Peyer's patch (tissue), 4 donors: Measurements from ENCODE around the gene ANP32E. TPM values are rescaled to one million over a fixed set of nuclear protein-coding genes. Genes with fewer than 3 reads are reported as not detected.

ENCODE experiments used
- DNase-seq, 3 donors: peaks; one replicate each; pipeline ENCODE4 v3.0.0-alpha.2; 2017 to 2019
- H3K27ac ChIP-seq, 4 donors: fragments of 200-600 bp; sonication (generic); one replicate each; pipeline ENCODE4 v1.5.1; 2016 to 2019
- H3K27me3 ChIP-seq, 2 donors: fragments of 200-600 bp; sonication (generic); one replicate each; pipeline ENCODE4 v1.5.1; 2019
- H3K36me3 ChIP-seq, 3 donors: fragments of 200-600 bp; sonication (generic); one replicate each; pipeline ENCODE4 v1.5.1; 2016 to 2019
- H3K4me1 ChIP-seq, 4 donors: fragments of 200-600 bp; sonication (generic); one replicate each; pipeline ENCODE4 v1.5.1; 2016 to 2019
- H3K4me3 ChIP-seq, 4 donors: fragments of 200-600 bp; sonication (generic); 1 replicate in 3 of 4; 2 replicates in 1 of 4; pipeline ENCODE4 v1.5.1; 2016 to 2019; ENCODE audit warnings: mild to moderate bottlenecking in 1 of 4
- H3K9me3 ChIP-seq, 4 donors: fragments of 200-600 bp; sonication (generic); one replicate each; pipeline ENCODE4 v1.5.1; 2016 to 2019; ENCODE audit warnings: mild to moderate bottlenecking in 1 of 4
- POLR2A ChIP-seq, 2 donors: fragments of 450-650 bp; IDR thresholded peaks; one replicate each; pipeline ENCODE4 v1.5.1; 2017; ENCODE audit warnings: antibody characterized with exemption in 2 of 2, mild to moderate bottlenecking in 2 of 2, moderate library complexity in 2 of 2
- total RNA-seq, 4 donors: library from RNA; depleted of rRNA; stranded (reverse); fragments of >200 nt; gene quantifications; one replicate each; pipeline ENCODE4 v1.1.0, GENCODE V29; 2016
- TF ChIP-seq, protein P1 (sequence below), 6 experiments: fragments of 450-650 bp in 4 of 6; fragments of 200-600 bp in 2 of 6; sonication (generic) in 1 of 6; IDR thresholded peaks; one replicate each; pipeline ENCODE4 v1.5.1; 2017 to 2019; ENCODE audit warnings: antibody characterized with exemption in 6 of 6, mild to moderate bottlenecking in 3 of 6, moderate library complexity in 1 of 6

ANP32E gene
- total RNA-seq, 4 donors from 2014 or later, result 7.3 to 24.8 (median 9.9) TPM

GRCh38 chr1:150259758-150260669, 24.1 kb upstream of the ANP32E start:
- no peak for TF ChIP-seq POLR2A (IDR thresholded peaks at IDR 0.05)
- TF ChIP-seq, protein P1, sequence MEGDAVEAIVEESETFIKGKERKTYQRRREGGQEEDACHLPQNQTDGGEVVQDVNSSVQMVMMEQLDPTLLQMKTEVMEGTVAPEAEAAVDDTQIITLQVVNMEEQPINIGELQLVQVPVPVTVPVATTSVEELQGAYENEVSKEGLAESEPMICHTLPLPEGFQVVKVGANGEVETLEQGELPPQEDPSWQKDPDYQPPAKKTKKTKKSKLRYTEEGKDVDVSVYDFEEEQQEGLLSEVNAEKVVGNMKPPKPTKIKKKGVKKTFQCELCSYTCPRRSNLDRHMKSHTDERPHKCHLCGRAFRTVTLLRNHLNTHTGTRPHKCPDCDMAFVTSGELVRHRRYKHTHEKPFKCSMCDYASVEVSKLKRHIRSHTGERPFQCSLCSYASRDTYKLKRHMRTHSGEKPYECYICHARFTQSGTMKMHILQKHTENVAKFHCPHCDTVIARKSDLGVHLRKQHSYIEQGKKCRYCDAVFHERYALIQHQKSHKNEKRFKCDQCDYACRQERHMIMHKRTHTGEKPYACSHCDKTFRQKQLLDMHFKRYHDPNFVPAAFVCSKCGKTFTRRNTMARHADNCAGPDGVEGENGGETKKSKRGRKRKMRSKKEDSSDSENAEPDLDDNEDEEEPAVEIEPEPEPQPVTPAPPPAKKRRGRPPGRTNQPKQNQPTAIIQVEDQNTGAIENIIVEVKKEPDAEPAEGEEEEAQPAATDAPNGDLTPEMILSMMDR (IDR thresholded peaks at IDR 0.05), result no peak
- Histone ChIP-seq H3K4me1 (peaks cover 0 to 17% (median 2%) of the 10 kb centered on the region in 4 donors), H3K9me3 (no peaks in the 10 kb centered on the region), H3K4me3 (peak overlapping the region in 1 of 4 donors; percentile 19), H3K27me3 (no peaks in the 10 kb centered on the region), H3K27ac (peak overlapping the region in 1 of 4 donors; percentile 54), H3K36me3 (peaks cover 0 to 9% (median 0%) of the 10 kb centered on the region in 3 donors)
- peak in 1 of 3 donors; percentile 59 for DNase-seq

- no peak overlapping the region for H3K27ac ChIP-seq
- TF ChIP-seq, protein P1 (IDR thresholded peaks at IDR 0.05), result no peak
- no peak for TF ChIP-seq POLR2A (IDR thresholded peaks at IDR 0.05)
- peaks cover 0 to 17% (median 2%) of the 10 kb centered on the region in 4 donors for H3K4me1 ChIP-seq
- H3K36me3 ChIP-seq, result peaks cover 0 to 3% (median 0%) of the 10 kb centered on the region in 3 donors
- H3K9me3 ChIP-seq, result no peaks in the 10 kb centered on the region
- no peak for DNase-seq
- H3K4me3 ChIP-seq, result no peak overlapping the region
- H3K27me3 ChIP-seq, result no peaks in the 10 kb centered on the region
These were observed 23.3 kb upstream of the ANP32E start for GRCh38 chr1:150259217-150259616.

DNA sequence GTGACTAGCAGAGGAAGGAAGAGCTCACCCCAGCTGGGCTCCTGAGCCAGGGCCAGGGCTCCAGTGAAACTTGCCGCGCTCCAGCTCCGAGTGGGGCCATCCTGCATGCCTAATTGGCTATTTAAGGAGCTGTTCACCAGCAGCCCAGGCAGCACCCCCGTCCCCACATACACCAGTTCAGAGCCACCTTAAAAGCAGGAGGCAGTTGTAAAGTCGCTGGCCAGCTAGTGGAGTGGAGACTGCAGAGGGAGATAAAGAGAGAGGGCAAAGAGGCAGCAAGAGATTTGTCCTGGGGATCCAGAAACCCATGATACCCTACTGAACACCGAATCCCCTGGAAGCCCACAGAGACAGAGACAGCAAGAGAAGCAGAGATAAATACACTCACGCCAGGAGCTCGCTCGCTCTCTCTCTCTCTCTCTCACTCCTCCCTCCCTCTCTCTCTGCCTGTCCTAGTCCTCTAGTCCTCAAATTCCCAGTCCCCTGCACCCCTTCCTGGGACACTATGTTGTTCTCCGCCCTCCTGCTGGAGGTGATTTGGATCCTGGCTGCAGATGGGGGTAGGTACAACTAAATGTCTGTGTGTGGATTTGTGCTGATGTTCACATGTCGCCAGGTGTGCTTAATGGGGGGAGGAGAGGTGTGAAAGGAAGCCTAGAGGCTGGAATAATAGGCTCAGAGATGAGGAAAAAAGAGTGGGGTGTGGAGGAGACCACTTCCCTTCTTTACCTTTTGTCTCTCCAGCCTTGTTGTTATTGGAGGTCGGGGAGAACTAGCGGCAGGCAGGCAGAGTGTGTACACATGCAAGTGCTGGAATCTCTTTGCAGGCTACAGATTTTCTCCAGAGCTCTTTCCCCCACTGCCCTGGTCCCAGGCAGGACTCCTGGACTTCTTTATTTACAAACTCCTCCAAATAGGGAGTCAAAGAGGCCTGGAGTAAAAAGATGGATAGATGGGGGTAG, 22.0 kb upstream of the ANP32E start, which contains the start of gene CA14:
CA14 (plus strand) TSS at position 151 of the 962 bp plus-strand sequence; CDS start at position 506, 355 bp downstream.
- TF ChIP-seq, protein P1 (IDR thresholded peaks at IDR 0.05), result no peak
- TF ChIP-seq POLR2A (IDR thresholded peaks at IDR 0.05), result no peak
- H3K4me1 ChIP-seq, result peaks cover 0 to 17% (median 2%) of the 10 kb centered on the region in 4 donors
- H3K4me3 ChIP-seq, result no peak within 1 kb of the TSS
- H3K27ac ChIP-seq, result no peak within 1 kb of the TSS
- H3K36me3 ChIP-seq, result no peaks in the 10 kb centered on the region
- no peaks in the 10 kb centered on the region for H3K9me3 ChIP-seq
- no peak for DNase-seq
- no peaks in the 10 kb centered on the region for H3K27me3 ChIP-seq

- Histone ChIP-seq H3K4me1 (peaks cover 0 to 17% (median 2%) of the 10 kb centered on the region in 4 donors), H3K27me3 (no peaks in the 10 kb centered on the region), H3K9me3 (no peaks in the 10 kb centered on the region), H3K4me3 (no peak overlapping the region), H3K36me3 (no peaks in the 10 kb centered on the region), H3K27ac (peak overlapping the region in 1 of 4 donors; percentile 64)
- DNase-seq, result no peak
- TF ChIP-seq, protein P1 (IDR thresholded peaks at IDR 0.05), result no peak
- no peak for TF ChIP-seq POLR2A (IDR thresholded peaks at IDR 0.05)
These were observed 20.8 kb upstream of the ANP32E start for GRCh38 chr1:150256554-150257341.

DNA sequence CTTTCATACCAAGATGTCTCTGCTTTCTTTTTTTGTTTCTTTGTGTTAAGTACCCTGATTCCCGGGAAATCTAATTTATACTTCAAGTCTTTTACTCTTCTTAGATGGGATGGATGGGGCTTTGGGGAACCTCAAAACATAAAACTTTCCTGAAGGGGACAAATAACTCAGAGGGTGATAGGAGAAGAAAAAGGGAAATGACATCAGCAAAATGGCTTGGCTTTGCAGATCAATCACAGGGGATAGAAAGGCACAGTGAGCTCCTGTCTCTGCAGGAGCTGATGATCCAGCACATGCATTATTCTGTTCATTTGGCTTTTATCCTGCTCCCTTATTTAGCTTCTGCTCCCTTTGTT, 20.3 kb upstream of the ANP32E start:
- Histone ChIP-seq H3K36me3 (no peaks in the 10 kb centered on the region), H3K27me3 (no peaks in the 10 kb centered on the region), H3K27ac (peak overlapping the region in 1 of 4 donors; percentile 64), H3K4me1 (peaks cover 0 to 17% (median 2%) of the 10 kb centered on the region in 4 donors), H3K4me3 (no peak overlapping the region), H3K9me3 (no peaks in the 10 kb centered on the region)
- TF ChIP-seq, protein P1 (IDR thresholded peaks at IDR 0.05), result no peak
- no peak for TF ChIP-seq POLR2A (IDR thresholded peaks at IDR 0.05)
- no peak for DNase-seq
